IMR-90 (cell line): ENCODE results near the gene CEP57L1. TPM values are rescaled to one million over a fixed set of nuclear protein-coding genes. Genes with fewer than 3 reads are reported as not detected.

Experiments
- ATAC-seq: fragments of 200-7000 bp; cut with Tn5 transposase; 2 replicates; pipeline ENCODE4 v1.9.1; 2020; ENCODE audit warnings: low read depth, mild to moderate bottlenecking, moderate library complexity
- BruUV-seq: library from RNA; stranded (reverse); fragments of 400-500 nt; replicated peaks from 2 replicates; lab custom pipeline; 2021; lab: Mats Ljungman, UMichigan
- CTCF ChIA-PET: fragments of 300-600 bp; formaldehyde crosslinking; extraction: SDS; loops from one replicate; lab custom pipeline; 2021; ENCODE audit warnings: antibody characterized with exemption; lab: Yijun Ruan, JAX
- POLR2A ChIA-PET: fragments of 300-600 bp; sonication (Branson Sonifier 250); formaldehyde crosslinking; loops from one replicate; lab custom pipeline; 2022; ENCODE audit warnings: antibody characterized with exemption; ENCODE audit not compliant: unreplicated experiment; lab: Charles Lee
- DNase-seq: peaks from one replicate; pipeline ENCODE4 v3.0.0; 2013
- H2AFZ ChIP-seq: replicated peaks from 2 replicates; pipeline ENCODE3; 2013; ENCODE audit warnings: low read length, mild to moderate bottlenecking; ENCODE audit not compliant: poor library complexity
- H2AK5ac ChIP-seq: 2 replicates; pipeline ENCODE4 v1.6.1; 2013; ENCODE audit warnings: low read depth, low read length, inconsistent platforms
- H2AK9ac ChIP-seq: replicated peaks from 2 replicates; pipeline ENCODE3; 2013; ENCODE audit warnings: mild to moderate bottlenecking, low read depth, low read length, moderate library complexity; ENCODE audit not compliant: poor library complexity
- H2BK120ac ChIP-seq: 2 replicates; pipeline ENCODE4 v1.6.1; 2013; ENCODE audit warnings: low read depth, low read length, inconsistent platforms
- H2BK15ac ChIP-seq: 3 replicates; pipeline ENCODE4 v1.6.1; 2013; ENCODE audit warnings: low read depth, low read length, inconsistent platforms
- H2BK20ac ChIP-seq: 2 replicates; pipeline ENCODE4 v1.6.1; 2013; ENCODE audit warnings: low read depth, mild to moderate bottlenecking, inconsistent platforms, low read length, moderate library complexity
- H2BK5ac ChIP-seq: 2 replicates; pipeline ENCODE4 v1.6.1; 2013; ENCODE audit warnings: mild to moderate bottlenecking, low read depth, low read length, inconsistent platforms; ENCODE audit not compliant: poor library complexity, severe bottlenecking
- H3K14ac ChIP-seq: replicated peaks from 2 replicates; pipeline ENCODE4 v1.6.1; 2013; ENCODE audit warnings: low read depth, low read length, inconsistent platforms
- H3K18ac ChIP-seq: 2 replicates; pipeline ENCODE4 v1.6.1; 2013; ENCODE audit warnings: low read depth, low read length, control low read depth
- H3K23ac ChIP-seq: 2 replicates; pipeline ENCODE4 v1.6.1; 2013; ENCODE audit warnings: low read depth, low read length, inconsistent platforms
- H3K27ac ChIP-seq: 2 replicates; pipeline ENCODE4 v1.5.1; 2013; ENCODE audit warnings: mild to moderate bottlenecking, control low read depth, low read length; ENCODE audit not compliant: insufficient read depth
- H3K27me3 ChIP-seq: 2 replicates; pipeline ENCODE4 v1.6.1; 2013; ENCODE audit warnings: low read length; ENCODE audit not compliant: control insufficient read depth, insufficient read depth
- H3K36me3 ChIP-seq: 2 replicates; pipeline ENCODE4 v1.6.1; 2013; ENCODE audit warnings: low read length, mixed read lengths; ENCODE audit not compliant: control insufficient read depth, insufficient read depth
- H3K4ac ChIP-seq: 2 replicates; pipeline ENCODE4 v1.6.1; 2013; ENCODE audit warnings: low read depth, low read length, inconsistent platforms
- H3K4me1 ChIP-seq: 2 replicates; pipeline ENCODE4 v1.6.1; 2013; ENCODE audit warnings: low read length, mixed read lengths; ENCODE audit not compliant: control insufficient read depth, insufficient read depth
- H3K4me2 ChIP-seq: 2 replicates; pipeline ENCODE4 v1.6.1; 2013; ENCODE audit warnings: low read depth, mild to moderate bottlenecking, control low read depth, low read length, moderate library complexity
- H3K4me3 ChIP-seq: 2 replicates; pipeline ENCODE4 v1.5.1; 2013; ENCODE audit warnings: low read depth, mild to moderate bottlenecking, control low read depth, low read length, moderate library complexity; ENCODE audit not compliant: insufficient read depth
- H3K56ac ChIP-seq: 2 replicates; pipeline ENCODE4 v1.6.1; 2013; ENCODE audit warnings: low read length, inconsistent platforms; ENCODE audit not compliant: insufficient read depth; ENCODE audit errors: extremely low read depth
- H3K79me1 ChIP-seq, 2 experiments: 2 replicates each; pipeline ENCODE4 v1.6.1; 2013; ENCODE audit warnings: low read length in 2 of 2, inconsistent platforms in 1 of 2, low read depth in 1 of 2
- H3K9ac ChIP-seq: 2 replicates; pipeline ENCODE4 v1.6.1; 2013; ENCODE audit warnings: low read depth, low read length, control low read depth
- H3K9me1 ChIP-seq: 2 replicates; pipeline ENCODE4 v1.6.1; 2013; ENCODE audit warnings: low read length, inconsistent platforms; ENCODE audit not compliant: insufficient read depth
- H3K9me3 ChIP-seq: 2 replicates; pipeline ENCODE4 v1.6.1; 2013; ENCODE audit warnings: low read length; ENCODE audit not compliant: control insufficient read depth, insufficient read depth
- H4K20me1 ChIP-seq: 2 replicates; pipeline ENCODE4 v1.6.1; 2013; ENCODE audit warnings: low read length, inconsistent platforms; ENCODE audit not compliant: insufficient read depth
- H4K5ac ChIP-seq: 2 replicates; pipeline ENCODE4 v1.6.1; 2013; ENCODE audit warnings: mild to moderate bottlenecking, low read depth, low read length, control low read depth
- H4K8ac ChIP-seq, 2 experiments: 2 replicates each; pipeline ENCODE4 v1.6.1; 2013; ENCODE audit warnings: low read depth in 2 of 2, low read length in 2 of 2, control low read depth in 1 of 2, inconsistent platforms in 1 of 2
- H4K91ac ChIP-seq: 2 replicates; pipeline ENCODE4 v1.6.1; 2013; ENCODE audit warnings: low read depth, low read length, inconsistent platforms; ENCODE audit not compliant: insufficient read depth
- CEBPB ChIP-seq: IDR thresholded peaks from 2 replicates; pipeline ENCODE4 v1.6.1; 2012; ENCODE audit warnings: low read depth, low read length, improper control_type of control experiment
- CHD1 ChIP-seq: IDR thresholded peaks from 2 replicates; pipeline ENCODE4 v1.6.1; 2012; ENCODE audit warnings: low read depth, low read length, improper control_type of control experiment
- MAFK ChIP-seq: IDR thresholded peaks from 2 replicates; pipeline ENCODE4 v1.6.1; 2012; ENCODE audit warnings: low read depth, low read length, improper control_type of control experiment
- NFE2L2 ChIP-seq: fragments of 150-350 bp; IDR thresholded peaks from 2 replicates; pipeline ENCODE4 v1.6.1; 2016; ENCODE audit warnings: low read depth, mild to moderate bottlenecking, low read length
- RAD21 ChIP-seq: IDR thresholded peaks from 2 replicates; pipeline ENCODE4 v1.6.1; 2012; ENCODE audit warnings: low read length, improper control_type of control experiment
- RCOR1 ChIP-seq: IDR thresholded peaks from 2 replicates; pipeline ENCODE4 v1.6.1; 2012; ENCODE audit warnings: mild to moderate bottlenecking, low read length, improper control_type of control experiment; ENCODE audit not compliant: insufficient replicate concordance
- RFX5 ChIP-seq: IDR thresholded peaks from 2 replicates; pipeline ENCODE4 v1.8.0; 2012; ENCODE audit warnings: low read depth, mild to moderate bottlenecking, low read length, moderate library complexity
- dilution Hi-C: fragments of 300-500 bp; cut with HindIII; formaldehyde crosslinking; loops from one replicate; pipeline ENCODE4 v1.14.3; 2018; ENCODE audit warnings: low sequenced_read_pairs; ENCODE audit not compliant: unreplicated experiment
- in situ Hi-C: fragments of 300-500 bp; cut with MboI; formaldehyde crosslinking; loops from 3 replicates; pipeline ENCODE4 v1.14.3; 2019; ENCODE audit warnings: low sequenced_read_pairs, inconsistent platforms, mixed read lengths
- intact Hi-C: fragments of 100-400 bp; cut with micrococcal nuclease; formaldehyde crosslinking; loops from 2 replicates; pipeline ENCODE4 v1.10.0; 2022
- polyA plus RNA-seq, 3 experiments: library from polyadenylated mRNA; depleted of rRNA; stranded (reverse); fragments of >200 nt; gene quantifications; 2 replicates each; pipeline ENCODE4 v1.2.3, GENCODE V29; 2012; ENCODE audit warnings: low replicate concordance in 1 of 3
- total RNA-seq: library from RNA; depleted of rRNA; stranded (reverse); fragments of >200 nt; gene quantifications from 2 replicates; pipeline ENCODE4 v1.2.3, GENCODE V29; 2012

CEP57L1 gene
- total and polyA plus RNA-seq, 2 of the 4 experiments (the other 2 are of a cell fraction): 10.3 to 21.9 TPM

DNA sequence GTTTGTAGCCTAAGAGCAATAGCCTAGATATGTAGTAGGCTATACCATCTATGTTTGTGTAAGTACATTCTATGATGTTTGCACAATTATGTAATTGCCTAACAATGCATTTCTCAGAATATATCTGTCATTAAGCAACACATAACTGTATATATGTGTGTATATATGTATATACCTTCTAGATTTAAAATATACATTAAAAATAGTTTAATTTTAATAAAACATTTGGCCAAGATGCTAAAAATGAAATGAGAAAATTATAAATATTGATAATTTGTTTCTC, 21.2 kb upstream of the CEP57L1 start:
- in situ Hi-C loops: no loop called here
- dilution Hi-C loops: loop anchor here (25.0 kb wide), 1 partner anchor 537 kb away; no protein-coding TSS in a partner anchor
- H3K23ac ChIP-seq: no peak overlapping the region
- H4K8ac ChIP-seq: no peak overlapping the region
- H3K4me1 ChIP-seq: peaks cover 2% of the 10 kb centered on the region; the same call in 1 of the 2 replicates
- TF ChIP-seq MAFK: no peak
- no peak for TF ChIP-seq CHD1
- no peak for TF ChIP-seq RCOR1
- TF ChIP-seq RFX5: no peak
- TF ChIP-seq CEBPB: no peak
- no peak for TF ChIP-seq RAD21
- no peak for TF ChIP-seq NFE2L2
- no peak overlapping the region for H4K5ac ChIP-seq
- peaks cover 3% of the 10 kb centered on the region; the same call in 1 of the 2 replicates for H3K9me1 ChIP-seq
- POLR2A ChIA-PET: no interaction called here
- H3K36me3 ChIP-seq: no peaks in the 10 kb centered on the region
- H3K4me2 ChIP-seq: no peak overlapping the region
- no peak overlapping the region for H2BK120ac ChIP-seq
- no TSS peak for BruUV-seq
- intact Hi-C loops: loop anchor here (5.0 to 10.0 kb wide), 5 partner anchors 67 to 517 kb away; no protein-coding TSS in a partner anchor
- H3K4ac ChIP-seq: no peak overlapping the region
- no peaks in the 10 kb centered on the region for H3K9me3 ChIP-seq
- H3K14ac ChIP-seq: no peak overlapping the region
- H3K9ac ChIP-seq: no peak overlapping the region
- no peak overlapping the region for H3K56ac ChIP-seq
- H2BK5ac ChIP-seq: no peak overlapping the region
- CTCF ChIA-PET: interaction anchor here (0.7 to 3.2 kb wide), 5 partner anchors 8 to 563 kb away, joined by 3 to 18 read pairs (median 3); no protein-coding TSS in a partner anchor
- no peak overlapping the region for H4K91ac ChIP-seq
- no peaks in the 10 kb centered on the region for H4K20me1 ChIP-seq
- no peak overlapping the region for H2AK5ac ChIP-seq
- peaks cover 10 to 13% of the 10 kb centered on the region in 2 experiments; a peak in 2 of 4 replicates for H3K79me1 ChIP-seq
- no peak overlapping the region for H3K18ac ChIP-seq
- H2BK15ac ChIP-seq: no peak overlapping the region
- ATAC-seq (no peak), DNase-seq (no peak)
- no peaks in the 10 kb centered on the region for H3K27me3 ChIP-seq
- H2AFZ ChIP-seq: no peak overlapping the region
- H3K27ac ChIP-seq: no peak overlapping the region
- no peak overlapping the region for H2AK9ac ChIP-seq
- no peak overlapping the region for H3K4me3 ChIP-seq
- no peak overlapping the region for H2BK20ac ChIP-seq
